HG02642 (cell line): ENCODE measurements around the gene PRRT4.
A peak's percentile ranks its signal among the peaks of the same experiment; 100 is the strongest.

Experiments used
- ATAC-seq: cut with Tn5 transposase; IDR thresholded peaks from one replicate; pipeline ENCODE4 v1.9.1; 2021; ENCODE audit warnings: mild to moderate bottlenecking; ENCODE audit not compliant: unreplicated experiment, poor library complexity

The PRRT4 gene

GRCh38 chr7:128361411-128362379 lies at the start of gene PRRT4:
TSS of gene PRRT4 (minus strand) at chr7:128361690.
- ATAC-seq: peak; percentile 52

- ATAC-seq: no peak
These were observed 48.9 kb upstream of the PRRT4 start for GRCh38 chr7:128410451-128410753.

- ATAC-seq: peak; percentile 83
These were observed 48.3 kb upstream of the PRRT4 start, which contains the start of gene IMPDH1 for GRCh38 chr7:128409596-128410450. TSS of gene IMPDH1 (minus strand) at chr7:128409982. CDS start at chr7:128409901, 81 bp downstream.

GRCh38 chr7:128408709-128409595 lies 47.5 kb upstream of the PRRT4 start:
- ATAC-seq: no peak

GRCh38 chr7:128407751-128408708 lies 46.5 kb upstream of the PRRT4 start:
- no peak for ATAC-seq

- ATAC-seq: no peak
These were observed 45.7 kb upstream of the PRRT4 start for GRCh38 chr7:128407233-128407589.

- ATAC-seq: no peak
These were observed 45.1 kb upstream of the PRRT4 start for GRCh38 chr7:128406314-128407232.

DNA sequence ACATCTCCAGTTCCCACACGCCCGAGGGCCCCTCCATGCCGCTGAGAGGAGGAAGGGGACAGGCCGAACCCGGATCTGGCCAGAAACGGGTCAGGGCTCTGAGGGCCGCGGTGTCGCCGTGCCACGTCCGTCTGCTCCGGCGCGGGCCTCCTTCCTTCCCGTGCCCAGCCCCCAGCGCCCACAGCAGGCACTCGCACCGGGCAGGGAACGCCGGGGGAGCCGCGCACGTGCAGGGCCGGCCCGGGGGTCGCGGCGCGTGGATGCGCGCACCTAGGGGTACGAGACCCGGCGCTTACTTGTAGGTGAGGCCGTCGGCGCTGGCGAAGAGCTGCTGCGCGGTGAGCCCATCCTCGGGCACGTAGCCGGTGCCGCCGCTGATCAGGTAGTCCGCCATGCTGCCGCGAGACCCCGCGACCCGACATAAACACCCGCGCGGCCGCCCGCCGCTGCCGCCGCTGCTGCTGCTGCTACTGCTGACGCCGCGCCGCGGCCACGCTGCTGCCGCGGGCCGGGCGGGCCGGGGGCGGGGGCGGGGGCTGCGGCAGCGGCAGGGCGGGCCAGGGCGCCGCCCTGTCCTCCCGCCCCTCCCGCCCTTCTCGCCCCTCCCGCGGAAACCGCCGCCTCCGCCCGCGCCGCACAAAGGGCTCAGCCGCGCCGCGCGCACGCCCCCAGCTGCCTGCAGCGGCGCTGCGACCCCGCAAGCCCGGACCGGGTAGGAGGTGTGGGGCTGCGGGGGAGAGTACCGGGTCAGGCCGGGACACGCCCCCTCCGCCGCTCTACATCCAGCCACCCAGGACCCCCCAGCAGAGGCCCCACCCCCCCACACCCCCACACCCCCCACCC lies 44.2 kb upstream of the PRRT4 start:
- peak; percentile 29 for ATAC-seq

DNA sequence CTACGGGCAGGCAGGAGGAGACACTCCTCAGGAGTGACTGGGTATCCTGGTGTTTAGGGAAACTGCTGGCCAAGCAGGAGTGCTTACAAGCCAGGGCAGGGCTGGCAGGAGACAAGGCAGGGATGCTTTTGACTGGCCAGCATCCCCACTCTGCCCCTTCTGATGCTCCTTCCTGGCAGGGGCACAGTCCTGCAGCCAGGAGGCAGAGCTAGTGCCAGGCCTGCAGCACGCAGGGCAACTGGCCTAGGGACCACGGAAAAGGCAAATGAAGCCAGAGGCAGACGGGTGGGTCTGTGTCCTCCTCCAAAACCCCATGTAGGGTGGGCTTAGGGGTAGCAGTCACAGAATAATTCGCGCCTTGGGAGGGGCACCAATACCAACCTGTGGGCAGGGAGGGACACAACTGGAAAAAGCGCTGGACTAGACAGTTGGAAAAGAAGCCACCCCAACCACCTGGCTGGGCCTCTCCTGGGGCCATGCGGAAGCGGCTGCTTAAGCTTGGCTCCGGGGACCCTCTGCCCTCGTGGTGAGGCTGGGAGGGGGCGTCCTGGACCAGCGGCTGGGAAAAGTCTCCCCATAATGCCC lies 43.5 kb upstream of the PRRT4 start:
- no peak for ATAC-seq

GRCh38 chr7:128404143-128404681 lies 42.7 kb upstream of the PRRT4 start:
- ATAC-seq: no peak

DNA sequence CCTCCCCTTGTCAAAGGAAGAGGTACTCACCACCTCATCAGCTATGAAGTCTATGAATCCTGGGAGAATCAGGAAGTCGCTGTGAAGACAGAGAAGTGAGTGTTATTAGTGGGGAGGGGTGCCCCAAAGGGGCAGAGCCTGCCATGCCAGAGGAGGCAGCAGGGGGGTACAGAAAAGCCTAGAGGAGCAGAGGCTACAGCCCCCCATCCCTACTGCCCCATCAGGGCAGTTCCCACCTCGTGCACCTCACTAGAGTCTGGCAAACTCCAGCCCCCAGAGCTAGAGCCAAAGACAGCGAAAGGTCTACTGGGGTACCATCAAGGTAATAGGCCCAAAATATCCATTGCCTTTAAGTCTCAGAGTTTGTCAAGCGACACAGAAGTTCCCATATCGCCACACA lies 42.2 kb upstream of the PRRT4 start:
- no peak for ATAC-seq

GRCh38 chr7:128402356-128402755 lies 40.9 kb upstream of the PRRT4 start:
- ATAC-seq: no peak

DNA sequence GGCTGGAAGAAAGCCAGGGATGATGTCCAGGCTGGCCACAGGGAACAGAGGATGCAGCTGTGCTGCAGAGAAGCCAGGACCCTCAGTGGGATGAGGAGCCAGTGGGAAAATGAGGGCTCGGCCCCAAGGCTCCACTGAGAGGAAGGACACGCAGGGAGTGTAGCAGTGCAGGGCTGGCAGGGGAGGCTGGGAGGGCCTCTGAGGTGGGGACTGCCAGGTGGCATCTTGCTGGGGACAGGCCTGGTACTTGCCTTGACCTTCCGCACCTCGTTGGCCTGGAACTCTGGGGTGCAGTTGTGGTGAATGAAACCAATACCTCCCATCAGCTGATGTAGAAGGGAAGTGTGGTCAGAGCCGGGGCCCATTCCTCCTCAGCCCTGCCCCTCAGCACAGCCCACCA lies 39.1 kb upstream of the PRRT4 start:
- no peak for ATAC-seq

DNA sequence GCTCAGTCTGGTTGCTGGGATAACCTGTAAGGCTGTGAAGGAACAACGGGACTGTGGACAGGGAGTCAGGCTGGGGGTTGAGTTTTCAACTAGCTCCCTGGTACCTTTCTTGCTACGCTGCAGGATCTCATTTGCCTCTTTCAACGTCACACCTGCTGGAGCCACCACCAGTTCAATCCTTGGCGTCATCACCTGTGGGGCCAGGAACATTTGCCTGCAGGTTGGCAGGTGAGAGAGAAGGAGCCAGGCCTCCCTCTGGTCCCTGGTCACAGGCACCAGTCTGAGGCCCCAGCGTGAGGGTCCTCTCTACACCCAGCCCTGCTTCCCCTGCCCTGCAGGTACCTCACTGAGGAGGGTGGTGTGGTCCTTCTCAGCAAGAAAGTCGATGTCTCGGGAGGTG lies 38.5 kb upstream of the PRRT4 start:
- no peak for ATAC-seq

- no peak for ATAC-seq
These were observed 37.3 kb upstream of the PRRT4 start for GRCh38 chr7:128398841-128399135.

DNA sequence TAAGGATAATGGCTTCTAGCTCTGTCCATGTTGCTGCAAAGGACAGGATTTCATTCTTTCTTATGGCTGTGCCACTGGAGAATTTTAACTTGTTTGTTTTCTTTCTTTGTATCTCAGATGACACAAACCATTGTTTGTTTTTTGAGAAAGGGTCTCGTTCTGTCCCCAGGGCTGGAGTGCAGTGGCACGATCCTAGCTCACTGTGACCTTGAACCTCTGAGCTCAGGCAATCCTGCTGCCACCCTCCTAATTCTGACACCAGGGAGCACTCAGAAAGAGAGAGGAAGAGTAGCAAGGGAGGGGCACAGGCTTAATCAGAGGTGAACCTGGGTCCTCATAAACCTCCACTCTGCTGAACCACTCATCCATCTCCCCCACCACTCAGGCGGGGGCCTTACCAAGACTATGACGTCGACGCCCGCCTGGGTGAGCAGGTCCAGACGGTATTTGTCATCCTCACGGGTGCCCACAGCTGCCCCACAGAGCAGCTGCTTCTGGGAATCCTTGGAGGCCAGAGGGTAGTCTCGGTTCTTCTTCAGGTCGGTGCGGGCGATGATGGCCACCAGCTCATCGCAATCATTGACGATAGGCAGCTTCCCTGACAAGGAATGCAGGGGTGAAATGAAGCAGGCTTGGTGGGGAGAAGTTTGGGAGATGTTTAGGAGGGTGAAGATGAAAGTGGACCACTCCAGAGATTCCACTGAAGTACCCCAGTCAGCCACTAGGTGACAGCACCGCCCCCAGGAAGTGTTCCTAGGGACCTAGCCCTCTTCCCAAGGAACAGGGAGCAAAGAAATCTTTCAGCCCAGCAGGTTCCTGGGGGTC lies 36.7 kb upstream of the PRRT4 start:
- no peak for ATAC-seq
